HG03103 (cell line): ENCODE data around the gene EPB41L5.
"Not testable (repeated sequence)": the region's sequence is repeated elsewhere in the genome, so short reads cannot be mapped to it uniquely, and the experiment has no call there.

Experiments
- ATAC-seq: cut with Tn5 transposase; IDR thresholded peaks from one replicate; pipeline ENCODE4 v1.9.1; 2021; ENCODE audit warnings: low read depth; ENCODE audit not compliant: unreplicated experiment

EPB41L5 gene

DNA sequence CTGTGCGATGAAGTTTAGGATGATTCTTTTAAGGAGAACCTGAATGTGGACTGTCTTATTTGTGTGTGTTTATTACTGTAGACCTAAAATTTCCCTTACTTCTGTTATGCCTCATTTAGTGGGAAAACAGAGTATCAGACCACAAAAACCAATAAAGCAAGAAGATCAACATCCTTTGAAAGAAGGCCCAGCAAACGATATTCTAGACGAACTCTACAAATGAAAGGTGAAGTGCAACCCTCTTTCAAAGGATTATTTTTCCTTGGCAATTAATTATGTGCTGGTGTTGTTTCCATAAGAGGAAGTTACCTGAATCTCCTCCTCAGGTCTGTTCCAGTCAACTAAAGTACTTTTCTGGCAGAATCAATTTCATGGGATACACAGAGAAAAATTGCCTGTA lies 78.6 kb downstream of the EPB41L5 start:
- no peak for ATAC-seq

DNA sequence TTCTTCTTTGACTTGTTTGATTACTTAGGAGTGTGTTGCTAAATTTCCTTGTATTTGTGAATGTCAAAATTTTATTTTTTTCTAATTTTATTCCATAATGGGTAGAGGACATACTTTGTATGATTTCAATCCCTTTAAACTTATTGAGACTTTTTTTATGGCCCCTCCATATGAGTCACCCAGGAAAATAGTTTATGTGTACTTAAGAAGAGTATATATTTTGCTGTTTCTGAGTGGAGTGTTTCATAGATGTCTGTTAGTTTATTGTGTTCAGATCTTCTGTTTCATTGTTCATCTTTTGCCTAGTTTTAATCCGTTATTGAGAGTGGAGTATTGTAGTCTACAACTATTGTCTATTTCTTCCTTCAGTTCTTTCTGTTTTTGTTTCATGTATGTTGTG lies 81.9 kb downstream of the EPB41L5 start:
- ATAC-seq: no peak

- ATAC-seq: no peak
These were observed 87.8 kb downstream of the EPB41L5 start for GRCh38 chr2:120100627-120101026.

GRCh38 chr2:120103723-120104467 lies 91.0 kb downstream of the EPB41L5 start:
- ATAC-seq: no peak

- no peak for ATAC-seq
These were observed 91.9 kb downstream of the EPB41L5 start for GRCh38 chr2:120104772-120105171.

GRCh38 chr2:120105360-120105759 lies 92.5 kb downstream of the EPB41L5 start:
- ATAC-seq: peak; percentile 63

DNA sequence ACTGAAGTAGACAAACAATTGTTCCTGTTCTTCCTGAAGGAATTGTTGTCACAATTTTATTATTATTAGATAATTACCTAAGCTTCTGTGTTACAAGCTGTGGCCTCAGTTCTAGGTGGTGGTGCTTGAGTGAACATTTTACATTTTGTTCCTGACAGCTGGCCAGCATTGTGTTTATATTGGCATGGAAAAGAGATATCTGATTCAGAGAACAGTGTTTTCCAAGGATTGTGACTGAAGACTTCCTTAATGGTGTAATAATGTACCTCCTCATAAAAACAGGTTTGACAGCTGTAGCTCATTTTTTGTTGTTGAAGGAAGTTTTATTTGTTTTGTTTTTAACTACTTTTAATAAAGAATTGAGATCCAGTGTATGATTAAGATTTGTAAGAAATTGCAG lies 95.2 kb downstream of the EPB41L5 start:
- no peak for ATAC-seq

GRCh38 chr2:120108749-120109148 lies 95.9 kb downstream of the EPB41L5 start:
- ATAC-seq: no peak

DNA sequence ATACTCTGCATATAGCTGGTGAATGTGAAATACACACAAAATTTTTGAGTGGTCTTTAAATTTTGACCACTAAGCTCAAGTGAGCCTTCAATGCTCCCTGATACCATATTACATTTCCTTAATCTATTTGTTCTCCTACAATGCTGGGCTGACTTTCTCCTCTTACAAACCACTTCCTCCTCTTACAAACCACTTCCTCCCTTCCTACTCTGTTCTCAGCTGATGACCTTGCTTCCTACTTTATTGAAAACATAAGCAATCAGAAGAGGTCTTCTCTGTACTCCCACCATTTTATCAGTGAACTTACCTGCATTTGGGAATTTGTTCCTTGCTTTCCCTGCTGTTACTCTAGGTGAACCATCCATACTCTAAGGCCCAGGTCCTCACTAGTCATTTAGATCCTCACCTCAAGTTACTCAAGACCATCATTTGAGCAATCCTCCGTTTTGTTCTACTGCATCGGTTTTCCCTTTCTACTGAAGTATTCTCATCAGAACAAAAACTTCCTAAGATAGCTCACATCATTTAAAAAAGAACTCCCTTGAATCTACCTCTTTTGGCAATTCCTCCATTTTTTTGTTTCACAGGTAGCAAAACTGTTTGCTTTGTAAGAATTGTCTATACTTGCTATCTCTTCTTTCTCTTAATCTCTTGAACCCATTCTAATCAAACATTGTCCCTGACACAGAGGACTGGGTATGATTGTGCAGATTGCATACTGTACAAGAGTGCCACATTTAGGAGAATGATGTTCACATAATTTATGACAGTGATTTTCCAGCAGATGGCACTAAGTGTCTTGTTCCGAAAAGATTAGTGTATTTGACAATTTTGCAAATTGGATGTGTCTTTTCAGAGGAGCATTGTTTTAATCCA lies 96.5 kb downstream of the EPB41L5 start:
- ATAC-seq: no peak

GRCh38 chr2:120110062-120110362 lies 97.1 kb downstream of the EPB41L5 start:
- no peak for ATAC-seq

- no peak for ATAC-seq
These were observed 97.6 kb downstream of the EPB41L5 start for GRCh38 chr2:120110507-120110906.

DNA sequence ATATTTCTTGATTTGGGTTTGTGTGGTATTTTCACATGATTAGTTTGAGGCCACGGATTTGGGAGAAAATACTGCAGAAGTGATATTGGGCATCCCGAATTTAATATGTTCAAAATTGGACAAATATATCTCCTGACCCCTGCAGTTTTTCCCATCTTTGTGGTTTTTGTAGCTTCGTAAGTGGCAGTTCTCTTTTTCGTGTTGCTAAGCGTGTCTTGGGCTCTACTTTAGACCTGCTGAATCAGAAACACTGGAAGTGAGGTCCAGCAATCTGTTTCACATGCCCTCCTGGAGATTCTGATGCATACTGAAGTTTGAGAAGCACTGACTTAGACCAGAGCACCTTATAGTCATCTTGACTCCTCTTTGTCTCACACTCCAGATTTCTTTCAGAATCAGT lies 98.3 kb downstream of the EPB41L5 start:
- no peak for ATAC-seq

- no peak for ATAC-seq
These were observed 105.1 kb downstream of the EPB41L5 start for GRCh38 chr2:120118018-120118417.

- ATAC-seq: no peak
These were observed 105.6 kb downstream of the EPB41L5 start for GRCh38 chr2:120118471-120118870.

DNA sequence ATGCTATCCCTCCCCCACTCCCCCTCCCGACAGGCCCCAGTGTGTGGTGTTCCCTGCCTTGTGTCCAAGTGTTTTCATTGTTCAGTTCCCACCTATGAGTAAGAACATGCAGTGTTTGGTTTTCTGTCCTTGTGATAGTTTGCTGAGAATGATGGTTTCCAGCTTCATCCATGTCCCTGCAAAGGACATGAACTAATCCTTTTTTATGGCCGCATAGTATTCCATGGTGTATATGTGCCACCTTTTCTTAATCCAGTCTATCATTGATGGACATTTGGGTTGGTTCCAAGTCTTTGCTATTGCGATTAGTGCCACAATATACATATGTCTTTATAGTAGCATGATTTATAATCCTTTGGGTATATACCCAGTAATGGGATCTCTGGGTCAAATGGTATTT lies 108.5 kb downstream of the EPB41L5 start:
- not testable (repeated sequence) for ATAC-seq

DNA sequence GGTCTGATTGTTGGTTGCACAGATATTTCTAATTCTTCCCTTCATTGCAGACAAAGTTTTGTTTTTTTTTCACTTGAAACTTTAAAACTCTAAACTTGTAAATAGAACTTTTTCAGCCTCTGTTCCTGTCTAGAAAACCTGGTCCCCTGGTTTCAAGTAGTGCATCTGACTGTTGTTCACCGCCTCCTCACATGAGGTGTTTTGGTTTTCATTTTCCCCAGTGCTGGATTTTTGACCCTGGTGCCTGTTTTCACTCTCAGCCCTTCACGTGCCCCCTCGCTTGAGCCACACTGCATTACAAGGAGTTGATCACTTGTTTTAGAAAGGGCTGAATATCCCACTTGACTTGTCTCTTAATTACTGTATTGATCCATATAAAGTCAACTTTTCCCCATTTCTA lies 110.2 kb downstream of the EPB41L5 start:
- ATAC-seq: no peak

DNA sequence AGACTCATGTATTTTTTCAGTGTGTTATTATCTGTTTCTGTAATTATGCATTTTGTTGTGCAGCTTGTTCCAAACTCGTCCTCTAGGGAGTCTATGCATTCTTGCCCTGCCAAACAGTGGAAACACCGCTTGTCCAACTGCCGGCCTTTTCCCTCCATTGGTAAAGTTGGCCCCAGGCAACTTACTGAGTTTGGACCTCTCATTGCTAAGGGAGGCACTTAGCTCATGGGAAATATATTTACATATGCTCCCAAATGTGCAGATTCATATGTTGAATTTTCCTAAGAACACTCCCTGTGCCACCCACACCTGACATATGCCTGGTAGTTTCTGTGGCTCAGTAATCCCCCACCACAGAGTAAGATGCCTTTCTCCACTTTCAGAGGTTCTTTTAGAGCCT lies 112.3 kb downstream of the EPB41L5 start:
- ATAC-seq: no peak

DNA sequence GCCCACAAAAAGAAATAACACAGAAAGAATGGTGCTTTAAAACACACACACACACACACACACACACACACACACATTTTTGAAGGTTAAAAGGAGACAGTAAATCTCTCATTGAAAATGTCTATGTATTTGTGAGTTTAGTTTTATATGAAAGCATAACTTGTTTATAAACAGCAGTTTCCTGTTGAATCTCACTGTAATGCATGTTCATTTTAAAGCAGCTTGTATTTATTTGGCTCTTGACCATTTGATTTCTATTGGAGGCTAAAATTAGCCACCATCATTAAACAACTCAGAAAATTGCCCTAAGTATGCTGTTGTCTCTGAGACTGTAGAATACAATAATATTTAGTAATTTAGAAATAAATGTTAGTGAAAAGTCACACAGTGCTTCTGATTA lies 115.3 kb downstream of the EPB41L5 start:
- ATAC-seq: no peak

GRCh38 chr2:120132190-120132589 lies 119.3 kb downstream of the EPB41L5 start:
- ATAC-seq: no peak

DNA sequence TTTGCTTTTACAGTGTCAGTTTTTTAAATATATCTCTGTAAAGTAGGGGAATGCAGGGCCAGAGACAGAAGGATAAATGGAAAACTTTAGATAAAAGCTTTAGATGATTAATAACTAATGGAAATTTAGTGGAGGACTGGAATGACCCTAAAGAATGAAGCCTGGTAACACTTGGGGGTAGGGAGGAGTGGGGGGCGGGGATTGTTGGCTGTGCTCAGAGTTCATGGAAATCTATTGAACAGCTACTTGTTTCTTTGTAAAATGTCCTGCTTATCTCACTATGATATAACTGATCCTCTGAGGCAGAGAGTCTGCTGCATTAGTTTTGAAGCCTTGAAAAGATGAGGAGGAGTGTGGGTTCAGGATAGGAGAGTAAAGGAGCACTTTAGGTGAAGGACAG lies 119.8 kb downstream of the EPB41L5 start:
- ATAC-seq: no peak

GRCh38 chr2:120133572-120134244 lies 120.8 kb downstream of the EPB41L5 start:
- ATAC-seq: no peak

DNA sequence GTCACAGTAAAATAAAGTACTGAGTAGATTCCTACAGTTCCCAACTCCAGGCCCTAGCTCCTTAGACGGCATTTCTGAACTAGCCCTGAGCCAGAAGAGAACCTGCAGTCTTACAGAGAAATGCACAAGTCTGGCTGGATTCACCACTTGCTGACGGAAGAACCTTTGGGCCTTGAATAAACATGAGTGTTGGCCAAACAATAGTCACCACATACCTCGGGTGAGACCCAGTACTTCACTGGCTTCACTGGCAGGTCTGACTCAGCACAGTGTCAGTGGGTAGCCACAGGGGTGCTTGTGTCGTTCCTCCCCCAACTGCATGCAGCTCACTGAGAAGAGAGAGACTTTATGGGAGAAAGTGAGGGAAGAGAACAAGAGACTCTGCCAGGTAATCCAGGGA lies 121.4 kb downstream of the EPB41L5 start:
- ATAC-seq: no peak
